ENCODE data around the gene DYRK1A.

Gene DYRK1A

GRCh38 chr21:37337831-37338230 lies 28.7 kb upstream of the DYRK1A start:
- Histone ChIP-seq H3K79me1 (ENCODE audit: low read depth, low read length) (no peaks in the 10 kb centered on the region), H2AK5ac (ENCODE audit: low read depth, low read length) (no peak overlapping the region), H3K9me3 (replicated peaks in 1 of 2; ENCODE audit: control insufficient read depth in 2 of 2, insufficient read depth in 1 of 2, low read depth in 1 of 2, low read length in 2 of 2) (no peaks in the 10 kb centered on the region), H2BK120ac (ENCODE audit: low read depth, low read length) (no peak overlapping the region), H3K9ac (ENCODE audit: low read depth, low read length, poor library complexity) (no peak overlapping the region), H3K14ac (ENCODE audit: low read length) (no peak overlapping the region), H3K4me2 (ENCODE audit: insufficient read depth, low read length, poor library complexity, severe bottlenecking) (no peak overlapping the region), H3K36me3 (replicated peaks in 1 of 2; ENCODE audit: control insufficient read depth in 2 of 2, insufficient read depth in 2 of 2, low read length in 2 of 2) (no peaks in the 10 kb centered on the region), H2BK5ac (ENCODE audit: low read length) (no peak overlapping the region), H2BK15ac (ENCODE audit: low read length) (no peak overlapping the region), H4K8ac (ENCODE audit: low read depth, low read length) (no peak overlapping the region), H2BK12ac (ENCODE audit: low read length) (no peak overlapping the region), H3K4me1 (ENCODE audit: control insufficient read depth in 2 of 2, insufficient read depth in 1 of 2, low read depth in 1 of 2, low read length in 2 of 2) (peaks cover 2 to 5% of the 10 kb centered on the region in 2 donors), H3K4me3 (ENCODE audit: low read length in 2 of 2) (no peak overlapping the region), H3K27ac (replicated peaks; ENCODE audit: low read length) (no peak overlapping the region), H3K23ac (ENCODE audit: low read depth, low read length, poor library complexity) (no peak overlapping the region), H3K27me3 (ENCODE audit: control insufficient read depth in 3 of 3, insufficient read depth in 3 of 3, low read depth in 1 of 3, low read length in 3 of 3) (no peaks in the 10 kb centered on the region), H2AFZ (ENCODE audit: low read length) (no peak overlapping the region), H4K91ac (ENCODE audit: low read depth, low read length, poor library complexity) (no peak overlapping the region), H3K18ac (ENCODE audit: low read length) (no peak overlapping the region), H3K4ac (ENCODE audit: low read length) (no peak overlapping the region)
- WGBS, 2 donors (ENCODE audit: extremely low coverage in 2 of 2, insufficient read length in 2 of 2, insufficient replicate concordance in 1 of 2) = no CpG with 5 or more reads among the region's 2 CpGs
- DNase-seq (ENCODE audit: low spot score) = no peak

GRCh38 chr21:37338671-37339551 lies 27.7 kb upstream of the DYRK1A start:
- no CpG with 5 or more reads among the region's 11 CpGs for WGBS, 2 donors (ENCODE audit: extremely low coverage in 2 of 2, insufficient read length in 2 of 2, insufficient replicate concordance in 1 of 2)
- peak overlapping the region; percentile 3 for H2AFZ ChIP-seq (ENCODE audit: low read length)
- DNase-seq (ENCODE audit: low spot score) = no peak
- H3K79me1 ChIP-seq (ENCODE audit: low read depth, low read length) = no peaks in the 10 kb centered on the region
- H3K27me3 ChIP-seq (ENCODE audit: control insufficient read depth in 3 of 3, insufficient read depth in 3 of 3, low read depth in 1 of 3, low read length in 3 of 3) = no peaks in the 10 kb centered on the region
- no peaks in the 10 kb centered on the region for H3K36me3 ChIP-seq (replicated peaks in 1 of 2; ENCODE audit: control insufficient read depth in 2 of 2, insufficient read depth in 2 of 2, low read length in 2 of 2)
- no peak overlapping the region for H2BK15ac ChIP-seq (ENCODE audit: low read length)
- H2BK5ac ChIP-seq (ENCODE audit: low read length) = no peak overlapping the region
- no peak overlapping the region for H3K18ac ChIP-seq (ENCODE audit: low read length)
- H3K9me3 ChIP-seq (replicated peaks in 1 of 2; ENCODE audit: control insufficient read depth in 2 of 2, insufficient read depth in 1 of 2, low read depth in 1 of 2, low read length in 2 of 2) = no peaks in the 10 kb centered on the region
- H3K4me1 ChIP-seq (ENCODE audit: control insufficient read depth in 2 of 2, insufficient read depth in 1 of 2, low read depth in 1 of 2, low read length in 2 of 2) = peaks cover 2 to 5% of the 10 kb centered on the region in 2 donors
- H2BK12ac ChIP-seq (ENCODE audit: low read length) = no peak overlapping the region
- H3K9ac ChIP-seq (ENCODE audit: low read depth, low read length, poor library complexity) = no peak overlapping the region
- no peak overlapping the region for H3K27ac ChIP-seq (replicated peaks; ENCODE audit: low read length)
- H2AK5ac ChIP-seq (ENCODE audit: low read depth, low read length) = no peak overlapping the region
- no peak overlapping the region for H4K8ac ChIP-seq (ENCODE audit: low read depth, low read length)
- H4K91ac ChIP-seq (ENCODE audit: low read depth, low read length, poor library complexity) = no peak overlapping the region
- no peak overlapping the region for H3K14ac ChIP-seq (ENCODE audit: low read length)
- H2BK120ac ChIP-seq (ENCODE audit: low read depth, low read length) = no peak overlapping the region
- no peak overlapping the region for H3K23ac ChIP-seq (ENCODE audit: low read depth, low read length, poor library complexity)
- no peak overlapping the region for H3K4me2 ChIP-seq (ENCODE audit: insufficient read depth, low read length, poor library complexity, severe bottlenecking)
- no peak overlapping the region for H3K4me3 ChIP-seq (ENCODE audit: low read length in 2 of 2)
- no peak overlapping the region for H3K4ac ChIP-seq (ENCODE audit: low read length)

GRCh38 chr21:37339552-37339939 lies 27.0 kb upstream of the DYRK1A start:
- no peak overlapping the region for H3K4me3 ChIP-seq (ENCODE audit: low read length in 2 of 2)

GRCh38 chr21:37341254-37341960 lies 25.2 kb upstream of the DYRK1A start:
- Histone ChIP-seq H4K8ac (ENCODE audit: low read depth, low read length) (no peak overlapping the region), H2BK15ac (ENCODE audit: low read length) (no peak overlapping the region), H2BK5ac (ENCODE audit: low read length) (no peak overlapping the region), H2AK5ac (ENCODE audit: low read depth, low read length) (no peak overlapping the region), H3K4me1 (ENCODE audit: control insufficient read depth in 2 of 2, insufficient read depth in 1 of 2, low read depth in 1 of 2, low read length in 2 of 2) (peaks cover 2 to 5% of the 10 kb centered on the region in 2 donors), H3K23ac (ENCODE audit: low read depth, low read length, poor library complexity) (no peak overlapping the region), H3K4me3 (ENCODE audit: low read length in 2 of 2) (no peak overlapping the region), H2BK12ac (ENCODE audit: low read length) (no peak overlapping the region), H4K91ac (ENCODE audit: low read depth, low read length, poor library complexity) (no peak overlapping the region), H3K27me3 (ENCODE audit: control insufficient read depth in 3 of 3, insufficient read depth in 3 of 3, low read depth in 1 of 3, low read length in 3 of 3) (no peaks in the 10 kb centered on the region), H3K18ac (ENCODE audit: low read length) (no peak overlapping the region), H2BK120ac (ENCODE audit: low read depth, low read length) (no peak overlapping the region), H2AFZ (ENCODE audit: low read length) (no peak overlapping the region), H3K4ac (ENCODE audit: low read length) (no peak overlapping the region), H3K9me3 (replicated peaks in 1 of 2; ENCODE audit: control insufficient read depth in 2 of 2, insufficient read depth in 1 of 2, low read depth in 1 of 2, low read length in 2 of 2) (no peaks in the 10 kb centered on the region), H3K79me1 (ENCODE audit: low read depth, low read length) (no peaks in the 10 kb centered on the region), H3K27ac (replicated peaks; ENCODE audit: low read length) (no peak overlapping the region), H3K9ac (ENCODE audit: low read depth, low read length, poor library complexity) (no peak overlapping the region), H3K4me2 (ENCODE audit: insufficient read depth, low read length, poor library complexity, severe bottlenecking) (no peak overlapping the region), H3K36me3 (replicated peaks in 1 of 2; ENCODE audit: control insufficient read depth in 2 of 2, insufficient read depth in 2 of 2, low read length in 2 of 2) (no peaks in the 10 kb centered on the region), H3K14ac (ENCODE audit: low read length) (no peak overlapping the region)
- WGBS, 2 donors (ENCODE audit: extremely low coverage in 2 of 2, insufficient read length in 2 of 2, insufficient replicate concordance in 1 of 2) = no CpG with 5 or more reads among the region's 8 CpGs
- no peak for DNase-seq (ENCODE audit: low spot score)

More at GRCh38 chr21:37339552-37339939, 27.0 kb upstream of the DYRK1A start:
- Histone ChIP-seq H3K23ac (ENCODE audit: low read depth, low read length, poor library complexity) (no peak overlapping the region), H2BK120ac (ENCODE audit: low read depth, low read length) (no peak overlapping the region), H4K91ac (ENCODE audit: low read depth, low read length, poor library complexity) (no peak overlapping the region), H3K18ac (ENCODE audit: low read length) (no peak overlapping the region), H3K27me3 (ENCODE audit: control insufficient read depth in 3 of 3, insufficient read depth in 3 of 3, low read depth in 1 of 3, low read length in 3 of 3) (no peaks in the 10 kb centered on the region), H2AFZ (ENCODE audit: low read length) (no peak overlapping the region), H3K4me2 (ENCODE audit: insufficient read depth, low read length, poor library complexity, severe bottlenecking) (no peak overlapping the region), H3K9ac (ENCODE audit: low read depth, low read length, poor library complexity) (no peak overlapping the region), H2AK5ac (ENCODE audit: low read depth, low read length) (no peak overlapping the region), H2BK15ac (ENCODE audit: low read length) (no peak overlapping the region), H3K9me3 (replicated peaks in 1 of 2; ENCODE audit: control insufficient read depth in 2 of 2, insufficient read depth in 1 of 2, low read depth in 1 of 2, low read length in 2 of 2) (no peaks in the 10 kb centered on the region), H2BK12ac (ENCODE audit: low read length) (no peak overlapping the region), H3K14ac (ENCODE audit: low read length) (no peak overlapping the region), H3K4ac (ENCODE audit: low read length) (no peak overlapping the region), H3K79me1 (ENCODE audit: low read depth, low read length) (no peaks in the 10 kb centered on the region), H2BK5ac (ENCODE audit: low read length) (no peak overlapping the region), H4K8ac (ENCODE audit: low read depth, low read length) (no peak overlapping the region), H3K36me3 (replicated peaks in 1 of 2; ENCODE audit: control insufficient read depth in 2 of 2, insufficient read depth in 2 of 2, low read length in 2 of 2) (no peaks in the 10 kb centered on the region), H3K27ac (replicated peaks; ENCODE audit: low read length) (no peak overlapping the region), H3K4me1 (ENCODE audit: control insufficient read depth in 2 of 2, insufficient read depth in 1 of 2, low read depth in 1 of 2, low read length in 2 of 2) (peaks cover 2 to 5% of the 10 kb centered on the region in 2 donors)
- no peak for DNase-seq (ENCODE audit: low spot score)
- WGBS, 2 donors (ENCODE audit: extremely low coverage in 2 of 2, insufficient read length in 2 of 2, insufficient replicate concordance in 1 of 2) = no CpG with 5 or more reads among the region's 1 CpG

All from neuronal stem cell (in vitro differentiated cells).